Measurements from ENCODE around the gene MYO1H. TPM values are rescaled to one million over a fixed set of nuclear protein-coding genes. Genes with fewer than 3 reads are reported as not detected.

MYO1H gene
- total RNA-seq, 1 donor from 2014 or later = not detected

DNA sequence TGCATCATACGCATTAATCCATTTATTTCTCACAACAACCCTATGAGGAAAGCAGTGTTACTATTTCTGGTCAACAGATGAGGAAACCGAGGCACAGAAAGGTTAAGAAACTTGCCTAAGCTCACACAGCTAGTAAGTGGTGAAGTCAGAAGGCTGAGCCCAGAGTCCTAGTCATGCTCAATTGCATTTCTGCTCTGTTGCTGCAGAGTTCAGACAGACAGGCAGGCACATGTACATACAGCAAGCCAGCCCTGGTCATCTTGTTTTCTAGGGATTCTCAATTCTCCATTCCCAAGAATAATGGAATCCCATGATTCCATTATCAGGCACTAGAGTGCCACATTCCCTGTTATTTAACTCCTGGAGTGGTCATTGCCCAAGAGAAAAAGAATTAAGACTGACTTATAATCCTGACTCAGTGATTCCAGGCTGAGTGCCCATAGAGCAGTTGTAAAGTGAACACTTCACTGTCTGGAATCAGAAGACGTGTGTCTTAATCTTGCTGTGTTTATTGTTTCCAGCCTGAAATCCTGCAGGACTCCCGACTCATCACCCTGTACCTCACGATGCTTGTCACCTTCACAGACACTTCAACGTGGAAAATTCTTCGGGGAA lies 140.5 kb downstream of the MYO1H start:
- no peak for DNase-seq (ENCODE audit: low spot score)
- ATAC-seq = no peak

- ATAC-seq (no peak), DNase-seq (ENCODE audit: low spot score) (no peak)
Observed at GRCh38 chr12:109489016-109489954, 141.6 kb downstream of the MYO1H start.

DNA sequence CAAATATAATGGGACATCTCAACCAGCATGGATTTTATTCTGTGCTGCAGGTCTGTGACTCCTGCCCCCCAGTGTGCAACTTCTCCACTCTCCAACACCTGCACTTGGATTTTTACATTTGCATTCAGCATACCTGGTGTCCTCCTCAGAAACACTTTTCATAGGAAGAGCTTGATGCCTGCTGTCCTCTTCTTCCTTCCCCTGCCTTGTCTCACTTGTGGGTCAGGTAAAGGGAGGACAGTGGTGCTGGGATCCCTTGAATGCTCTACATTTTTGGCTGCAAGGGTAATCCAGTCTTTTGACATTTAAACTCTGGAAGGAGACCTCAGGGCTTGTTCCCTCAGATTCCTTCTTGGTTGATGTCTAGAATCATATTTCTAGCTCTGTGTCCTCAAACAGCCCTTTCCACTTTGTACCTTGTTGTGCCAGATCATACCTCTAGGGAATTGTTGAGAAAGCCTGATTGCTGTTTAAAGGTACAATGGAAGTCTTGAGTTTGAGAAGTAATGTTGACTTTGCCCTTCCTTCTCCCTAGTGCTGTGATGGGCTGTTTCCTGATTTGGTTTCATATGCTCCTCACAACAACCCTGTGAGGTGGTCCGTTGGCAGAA lies 142.4 kb downstream of the MYO1H start:
- DNase-seq (ENCODE audit: low spot score) (no peak), ATAC-seq (no peak)

DNA sequence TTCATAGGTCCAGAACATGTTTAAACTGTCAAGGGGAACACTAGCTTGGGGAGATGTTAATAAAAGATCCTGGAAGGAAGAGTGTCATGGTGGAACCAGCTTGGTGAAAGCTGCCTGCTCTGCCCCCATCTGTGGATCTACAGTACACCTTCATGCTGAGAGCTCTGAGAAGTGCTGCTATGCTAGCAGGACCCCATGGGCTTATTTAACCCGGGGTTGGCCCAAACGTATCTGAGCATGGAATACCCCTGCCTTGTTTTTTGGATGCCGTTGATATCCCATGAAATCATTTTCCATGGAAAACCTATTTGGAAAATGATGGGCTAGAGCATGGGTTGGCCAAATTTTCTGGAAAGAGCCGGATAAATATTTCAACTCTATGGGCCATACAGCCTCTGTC lies 144.0 kb downstream of the MYO1H start:
- no peak for DNase-seq (ENCODE audit: low spot score)
- no peak for ATAC-seq

DNA sequence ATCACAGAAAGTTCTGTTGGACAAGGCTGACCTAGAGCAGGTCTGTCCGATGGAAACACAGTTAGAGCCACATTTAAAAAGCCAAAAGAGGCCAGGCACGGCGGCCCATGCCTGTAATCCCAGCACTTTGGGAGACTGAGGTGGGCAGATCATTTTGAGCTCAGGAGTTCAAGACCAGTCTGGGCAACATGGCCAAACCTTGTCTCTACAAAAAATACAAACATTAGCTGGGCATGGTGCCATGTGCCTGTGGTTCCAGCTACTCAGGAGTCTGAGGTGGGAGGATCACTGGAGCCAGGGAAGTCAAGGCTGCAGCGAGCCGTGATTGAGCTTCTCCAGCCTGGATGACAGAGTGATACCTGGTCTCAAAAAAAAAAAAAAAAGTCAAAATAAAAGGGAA lies 144.7 kb downstream of the MYO1H start:
- ATAC-seq = peak; percentile 45
- no peak for DNase-seq (ENCODE audit: low spot score)

- DNase-seq (ENCODE audit: low spot score) (no peak), ATAC-seq (no peak)
Observed at GRCh38 chr12:109493090-109493489, 145.4 kb downstream of the MYO1H start.

DNA sequence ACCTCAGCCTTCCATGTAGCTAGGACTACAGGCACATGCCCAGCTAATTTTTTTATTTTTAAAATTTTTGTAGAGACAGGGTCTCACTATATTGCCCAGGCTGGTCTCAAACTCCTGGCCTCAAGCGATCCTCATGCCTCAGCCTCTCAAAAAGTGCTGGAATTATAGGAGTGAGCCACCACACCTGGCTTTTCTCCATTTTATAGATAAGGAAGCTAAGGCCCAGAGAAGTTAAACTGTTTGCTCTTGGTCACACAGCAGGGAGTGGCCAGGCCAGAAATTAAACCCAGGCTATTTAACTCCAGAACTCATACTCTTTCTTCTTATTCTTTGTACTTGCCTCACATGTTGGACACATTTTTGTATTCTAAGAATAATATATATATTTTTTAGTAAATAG lies 146.2 kb downstream of the MYO1H start:
- ATAC-seq (no peak), DNase-seq (ENCODE audit: low spot score) (no peak)

DNA sequence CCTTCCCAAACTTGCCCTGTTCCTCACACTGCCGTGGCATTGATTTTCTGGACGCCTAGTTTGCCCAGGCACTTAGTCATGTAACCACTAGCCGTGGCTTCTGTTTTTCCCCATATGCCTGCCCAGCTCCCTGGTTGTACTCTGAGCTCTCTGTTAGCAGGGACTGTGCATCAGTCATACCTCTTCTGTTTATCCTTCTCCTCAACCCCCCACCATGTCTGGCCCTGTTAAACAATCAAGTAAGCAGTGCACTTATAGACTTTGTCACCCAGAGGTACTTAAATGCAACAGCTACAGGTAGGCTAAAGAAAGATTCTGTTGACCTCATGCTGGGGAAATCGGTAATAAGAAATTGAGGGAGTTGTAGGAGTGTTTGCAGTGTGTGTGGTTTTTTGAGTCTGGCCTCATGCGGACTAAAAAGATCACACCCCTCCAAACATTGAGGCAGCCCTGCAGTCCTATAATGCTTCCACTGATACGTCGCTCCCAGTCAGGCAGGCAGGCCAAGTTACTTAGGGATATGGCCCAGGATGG lies 146.7 kb downstream of the MYO1H start:
- DNase-seq (ENCODE audit: low spot score) (no peak), ATAC-seq (no peak)

- no peak for DNase-seq (ENCODE audit: low spot score)
- ATAC-seq = no peak
Observed at GRCh38 chr12:109495012-109495411, 147.3 kb downstream of the MYO1H start.

DNA sequence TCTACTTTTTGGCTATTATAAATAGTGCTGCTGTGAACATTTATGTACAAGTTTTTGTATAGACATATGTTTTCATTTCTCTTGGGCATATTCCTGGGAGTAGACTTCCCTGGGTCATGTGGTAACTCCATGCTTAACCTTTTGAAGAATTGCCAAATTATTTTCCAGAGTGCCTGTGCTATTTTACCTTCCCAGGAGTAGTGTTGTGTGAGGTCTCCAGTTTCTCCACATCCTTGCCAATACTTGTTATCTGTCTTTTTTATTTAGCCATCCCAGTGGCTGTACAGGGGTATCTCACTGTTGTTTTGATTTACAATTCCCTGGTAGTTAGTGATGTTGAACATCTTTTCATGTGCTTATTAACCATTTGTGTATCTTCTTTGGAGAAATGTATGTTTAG lies 148.6 kb downstream of the MYO1H start:
- DNase-seq (ENCODE audit: low spot score) = no peak
- ATAC-seq = no peak

DNA sequence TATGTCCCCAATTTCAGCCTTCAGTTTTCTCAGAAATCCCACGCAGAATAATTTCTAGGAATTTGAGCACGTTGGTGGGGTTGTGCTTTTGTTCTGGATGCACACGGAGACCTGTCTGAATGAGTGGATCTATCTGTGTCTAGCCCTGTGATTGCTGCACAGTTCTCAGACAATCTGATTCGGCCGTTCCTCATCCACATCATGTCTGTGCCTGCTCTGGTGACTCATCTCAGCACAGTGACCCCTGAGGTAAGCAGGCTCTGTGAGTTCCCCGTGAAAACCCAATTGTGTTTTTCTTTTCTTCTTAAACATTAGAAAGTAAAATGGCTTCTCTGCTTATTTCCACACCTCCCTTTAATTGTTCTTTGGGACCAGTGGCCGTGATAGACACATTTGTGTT lies 150.0 kb downstream of the MYO1H start:
- no peak for ATAC-seq

More for the DNA sequence above, 150.0 kb downstream of the MYO1H start:
- no peak for DNase-seq (ENCODE audit: low spot score)

Other genes starting within 250 kb of the MYO1H start
- gene ACACB, start 231.3 kb upstream of the MYO1H start, total RNA-seq = 232 TPM
- 0.10 TPM for gene FOXN4, start 38.6 kb upstream of the MYO1H start, total RNA-seq
- 7.0 TPM for gene KCTD10, start 129.4 kb downstream of the MYO1H start, total RNA-seq
- 19.2 TPM for gene UBE3B, start 129.7 kb downstream of the MYO1H start, total RNA-seq
- gene MMAB, start 225.6 kb downstream of the MYO1H start, total RNA-seq = 41.1 TPM
- 16.5 TPM for gene MVK, start 225.9 kb downstream of the MYO1H start, total RNA-seq